Spleen (tissue), 7 donors: Measurements from ENCODE around the gene ARHGAP10.

ENCODE experiments used
- POLR2A ChIP-seq, 3 donors: fragments of 450-650 bp; IDR thresholded peaks; one replicate each; pipeline ENCODE4 v1.5.1; 2017; ENCODE audit warnings: antibody characterized with exemption in 3 of 3, mild to moderate bottlenecking in 1 of 3
- POLR2AphosphoS5 ChIP-seq, 3 donors: sonication (generic); formaldehyde crosslinking; IDR thresholded peaks; one replicate each; pipeline ENCODE4 v1.5.1; 2017; ENCODE audit warnings: antibody characterized with exemption in 3 of 3
- TF ChIP-seq, protein P1 (sequence below), 11 experiments: fragments of 200-600 bp in 7 of 11; fragments of 450-650 bp in 4 of 11; sonication (generic) in 4 of 11; IDR thresholded peaks in 8 of 11; conservative IDR thresholded peaks in 3 of 11; 1 replicate in 7 of 11; 2 replicates in 4 of 11; pipeline versions ENCODE4 v1.4.0 to v1.8.0; 2016 to 2021; ENCODE audit warnings: antibody characterized with exemption in 11 of 11, inconsistent platforms in 4 of 11, mild to moderate bottlenecking in 1 of 11
- donor health status: DM: no; HTN: no; CAD: no; lungs with moderate emphysema.
- donor health status: DM: no; HTN: no; CAD: no.
- donor health status: DM: no; HTN: no; CAD: no.

GRCh38 chr4:148007314-148007760 lies 275.4 kb downstream of the ARHGAP10 start:
- TF ChIP-seq, protein P1, sequence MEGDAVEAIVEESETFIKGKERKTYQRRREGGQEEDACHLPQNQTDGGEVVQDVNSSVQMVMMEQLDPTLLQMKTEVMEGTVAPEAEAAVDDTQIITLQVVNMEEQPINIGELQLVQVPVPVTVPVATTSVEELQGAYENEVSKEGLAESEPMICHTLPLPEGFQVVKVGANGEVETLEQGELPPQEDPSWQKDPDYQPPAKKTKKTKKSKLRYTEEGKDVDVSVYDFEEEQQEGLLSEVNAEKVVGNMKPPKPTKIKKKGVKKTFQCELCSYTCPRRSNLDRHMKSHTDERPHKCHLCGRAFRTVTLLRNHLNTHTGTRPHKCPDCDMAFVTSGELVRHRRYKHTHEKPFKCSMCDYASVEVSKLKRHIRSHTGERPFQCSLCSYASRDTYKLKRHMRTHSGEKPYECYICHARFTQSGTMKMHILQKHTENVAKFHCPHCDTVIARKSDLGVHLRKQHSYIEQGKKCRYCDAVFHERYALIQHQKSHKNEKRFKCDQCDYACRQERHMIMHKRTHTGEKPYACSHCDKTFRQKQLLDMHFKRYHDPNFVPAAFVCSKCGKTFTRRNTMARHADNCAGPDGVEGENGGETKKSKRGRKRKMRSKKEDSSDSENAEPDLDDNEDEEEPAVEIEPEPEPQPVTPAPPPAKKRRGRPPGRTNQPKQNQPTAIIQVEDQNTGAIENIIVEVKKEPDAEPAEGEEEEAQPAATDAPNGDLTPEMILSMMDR (IDR thresholded peaks at IDR 0.05 in 8 of 11, conservative IDR thresholded peaks at IDR 0.05 in 3 of 11), result no peak
- TF ChIP-seq POLR2AphosphoS5 (IDR thresholded peaks at IDR 0.05) (no peak), POLR2A (IDR thresholded peaks at IDR 0.05) (no peak)
